HUES64 (cell line): ENCODE data around the gene UBE2D3.

Experiments used
- H3K27ac ChIP-seq: 2 replicates; pipeline ENCODE4 v1.7.0; 2013; ENCODE audit warnings: low read depth, low read length, inconsistent platforms
- H3K27me3 ChIP-seq: 2 replicates; pipeline ENCODE4 v1.6.1; 2013; ENCODE audit warnings: mild to moderate bottlenecking, low read length; ENCODE audit not compliant: insufficient read depth
- H3K36me3 ChIP-seq: 2 replicates; pipeline ENCODE4 v1.6.1; 2013; ENCODE audit warnings: mild to moderate bottlenecking, low read length; ENCODE audit not compliant: insufficient read depth
- H3K4me1 ChIP-seq: 2 replicates; pipeline ENCODE4 v1.6.1; 2013; ENCODE audit warnings: mild to moderate bottlenecking, low read length, moderate library complexity; ENCODE audit not compliant: insufficient read depth
- H3K4me3 ChIP-seq: 2 replicates; pipeline ENCODE4 v1.5.1; 2013; ENCODE audit warnings: mild to moderate bottlenecking, low read length, moderate library complexity
- H3K9ac ChIP-seq: 2 replicates; pipeline ENCODE4 v1.6.1; 2013; ENCODE audit warnings: mild to moderate bottlenecking, low read depth, low read length
- H3K9me3 ChIP-seq: 2 replicates; pipeline ENCODE4 v1.6.1; 2013; ENCODE audit warnings: low read depth, low read length; ENCODE audit not compliant: insufficient read depth
- WGBS: fragments of 150-250, 120-280 bp; methylation state at CpG from one replicate; pipeline ENCODE4 v1.1.7; 2013; ENCODE audit warnings: missing lambda C conversion rate; 5-methylcytosine and 5-hydroxymethylcytosine counted together

The UBE2D3 gene

DNA sequence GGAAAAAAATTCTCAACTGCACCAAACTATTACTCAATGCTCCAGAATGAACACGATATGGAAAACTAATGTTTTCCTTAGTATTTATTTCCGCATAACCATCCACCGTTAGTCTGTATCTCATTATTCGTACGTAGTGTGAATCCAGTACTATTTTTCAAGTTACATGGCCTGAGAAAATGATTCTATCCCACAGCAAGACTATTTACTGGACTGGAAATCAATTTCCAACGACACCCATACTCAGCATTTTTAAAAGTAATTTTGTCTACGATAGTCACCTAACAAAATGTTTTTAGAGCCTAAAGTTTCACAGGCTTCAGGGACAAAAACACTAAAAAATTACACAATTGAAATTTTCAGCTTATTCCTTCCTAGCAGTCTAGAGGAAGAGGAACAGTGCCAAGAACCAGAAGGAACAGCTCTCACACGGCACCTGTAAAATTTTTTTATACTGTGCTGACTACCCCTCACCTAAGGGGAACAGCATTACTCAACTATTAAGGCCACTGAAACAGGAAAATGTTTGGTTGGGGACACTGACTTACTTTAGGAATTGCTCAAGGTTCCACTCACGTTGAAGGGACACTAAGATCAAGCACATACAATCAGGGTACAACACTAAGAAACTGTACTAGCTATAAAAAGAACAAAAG is 9.6 kb downstream of the UBE2D3 start:
- no peaks in the 10 kb centered on the region for H3K27me3 ChIP-seq
- H3K9me3 ChIP-seq: no peaks in the 10 kb centered on the region
- peaks cover 48% of the 10 kb centered on the region for H3K36me3 ChIP-seq
- H3K4me1 ChIP-seq: peaks cover 67% of the 10 kb centered on the region
- WGBS: 94% methylated on average over 9 of the region's 9 CpGs
- no peak overlapping the region for H3K4me3 ChIP-seq
- no peak overlapping the region for H3K27ac ChIP-seq
- H3K9ac ChIP-seq: no peak overlapping the region

DNA sequence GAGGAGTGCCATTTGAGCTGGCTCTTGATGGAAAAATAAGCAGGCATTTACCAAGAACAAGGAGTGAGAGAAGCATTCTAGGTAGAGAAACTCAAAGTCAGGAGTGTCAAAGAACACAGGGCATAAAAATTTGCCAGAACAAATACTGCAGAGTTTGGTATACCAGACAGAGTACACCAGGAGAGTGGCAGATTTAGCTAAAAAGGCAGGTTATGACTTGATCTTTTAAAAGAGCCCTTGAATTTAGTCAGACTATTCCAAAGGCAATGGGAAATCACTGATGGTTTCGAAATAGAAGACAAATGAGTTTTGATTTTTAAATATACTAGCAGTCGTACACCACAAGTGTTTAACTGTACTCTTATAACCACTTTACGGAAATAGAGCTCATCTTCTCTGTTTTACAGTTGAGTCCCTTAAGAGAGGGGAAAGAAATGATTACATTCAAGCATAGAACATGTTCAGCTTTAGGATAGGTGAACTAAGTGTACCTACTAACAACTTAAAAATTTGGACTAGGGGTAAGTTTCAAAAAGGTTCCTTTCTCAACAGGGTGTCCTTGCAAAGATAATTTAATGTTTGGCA is 10.2 kb downstream of the UBE2D3 start:
- peaks cover 71% of the 10 kb centered on the region for H3K4me1 ChIP-seq
- H3K36me3 ChIP-seq: peaks cover 46% of the 10 kb centered on the region
- no peak overlapping the region for H3K9ac ChIP-seq
- H3K9me3 ChIP-seq: no peaks in the 10 kb centered on the region
- H3K4me3 ChIP-seq: no peak overlapping the region
- H3K27me3 ChIP-seq: no peaks in the 10 kb centered on the region
- WGBS: 100% methylated on average over 2 of the region's 3 CpGs
- peak overlapping the region; percentile 10; the same call in 1 of the 2 replicates for H3K27ac ChIP-seq

DNA sequence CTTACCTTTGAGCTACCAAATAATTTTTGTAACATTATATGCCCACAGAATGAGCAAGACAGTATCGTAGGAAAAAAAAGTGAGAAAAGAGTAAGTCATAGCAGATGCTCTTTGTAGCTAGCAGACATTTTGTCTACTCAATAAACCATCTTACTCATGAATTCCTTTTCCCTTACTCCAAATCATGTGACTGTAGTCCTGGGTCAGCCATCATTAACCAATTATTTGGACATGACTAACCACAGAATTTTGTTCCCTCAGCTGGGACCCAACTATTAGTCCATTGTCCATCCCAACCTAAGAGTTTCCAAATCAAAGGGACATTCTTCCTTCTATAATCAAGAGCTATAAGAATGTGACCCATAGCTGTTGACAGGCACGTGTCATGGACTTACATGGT is 11.4 kb downstream of the UBE2D3 start:
- 100% methylated on average over 2 of the region's 2 CpGs for WGBS

DNA sequence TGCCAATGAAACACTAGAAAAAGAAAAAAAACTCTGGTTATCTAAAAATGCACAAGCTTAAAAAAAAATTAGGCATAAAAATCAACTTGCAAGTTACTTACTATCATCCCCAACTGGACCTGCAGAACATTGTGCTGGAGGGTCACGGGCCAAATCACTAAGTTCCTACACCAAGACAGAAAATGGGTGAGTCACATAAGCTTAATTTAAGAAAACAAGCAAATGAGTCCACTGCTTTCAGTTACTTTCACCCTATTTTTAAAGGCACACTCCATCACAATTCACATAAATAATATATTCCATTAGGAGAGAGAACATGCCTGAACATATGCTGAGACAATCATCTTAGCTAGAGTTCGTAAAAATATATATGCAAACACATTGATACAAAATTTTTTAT is 17.7 kb downstream of the UBE2D3 start:
- 95% methylated on average over 2 of the region's 2 CpGs for WGBS

More for the DNA sequence above, 11.4 kb downstream of the UBE2D3 start:
- no peak overlapping the region for H3K27ac ChIP-seq
- H3K4me3 ChIP-seq: no peak overlapping the region
- H3K36me3 ChIP-seq: peaks cover 40% of the 10 kb centered on the region
- H3K27me3 ChIP-seq: no peaks in the 10 kb centered on the region
- H3K9ac ChIP-seq: no peak overlapping the region
- peaks cover 66% of the 10 kb centered on the region for H3K4me1 ChIP-seq
- no peaks in the 10 kb centered on the region for H3K9me3 ChIP-seq

DNA sequence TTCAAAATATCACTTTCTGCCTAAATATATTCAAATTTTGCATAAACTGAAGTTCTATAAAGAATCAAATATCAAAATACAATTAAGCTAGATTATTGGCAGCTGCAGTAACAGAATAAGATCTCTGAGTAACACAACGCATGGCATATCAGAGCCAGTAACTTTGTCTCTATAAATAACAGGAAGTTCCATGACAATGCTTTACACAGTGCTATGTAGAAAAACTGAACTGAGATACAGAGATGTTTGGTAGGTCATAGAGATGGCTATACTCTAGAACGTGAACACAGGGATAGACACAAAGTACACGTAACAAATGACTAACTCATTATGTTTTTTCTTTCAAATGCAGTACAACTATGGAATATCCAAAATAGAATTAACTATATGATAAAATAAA is 18.2 kb downstream of the UBE2D3 start:
- Histone ChIP-seq H3K27ac (no peak overlapping the region), H3K9ac (no peak overlapping the region), H3K9me3 (no peaks in the 10 kb centered on the region), H3K27me3 (no peaks in the 10 kb centered on the region), H3K4me1 (peaks cover 28% of the 10 kb centered on the region), H3K36me3 (peaks cover 76% of the 10 kb centered on the region), H3K4me3 (no peak overlapping the region)
- WGBS: 100% methylated on average over 2 of the region's 3 CpGs

More for the DNA sequence above, 17.7 kb downstream of the UBE2D3 start:
- no peak overlapping the region for H3K4me3 ChIP-seq
- no peak overlapping the region for H3K9ac ChIP-seq
- H3K4me1 ChIP-seq: peaks cover 28% of the 10 kb centered on the region
- H3K27me3 ChIP-seq: no peaks in the 10 kb centered on the region
- no peaks in the 10 kb centered on the region for H3K9me3 ChIP-seq
- H3K36me3 ChIP-seq: peaks cover 71% of the 10 kb centered on the region
- H3K27ac ChIP-seq: no peak overlapping the region

DNA sequence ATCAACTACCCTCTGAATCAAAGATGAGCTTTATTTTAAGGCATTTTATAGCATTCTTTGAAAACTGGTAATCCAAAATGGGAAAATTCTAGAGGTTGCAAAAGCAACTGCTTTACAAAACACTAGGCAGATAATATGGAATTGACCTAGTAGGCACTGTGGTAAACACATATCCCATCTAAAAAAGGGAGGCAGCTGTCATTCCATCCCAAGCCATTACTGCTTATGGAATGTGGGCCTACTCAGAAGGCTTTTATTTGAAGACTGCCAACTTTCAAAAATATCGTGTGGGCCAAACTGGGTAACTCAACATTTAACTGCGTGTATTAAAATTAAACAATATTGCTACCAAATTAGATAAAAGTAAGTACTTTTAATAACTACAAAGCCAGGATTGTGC is 19.3 kb downstream of the UBE2D3 start:
- Histone ChIP-seq H3K36me3 (peaks cover 78% of the 10 kb centered on the region), H3K9ac (no peak overlapping the region), H3K4me3 (no peak overlapping the region), H3K9me3 (no peaks in the 10 kb centered on the region), H3K27me3 (no peaks in the 10 kb centered on the region), H3K27ac (no peak overlapping the region), H3K4me1 (peaks cover 18% of the 10 kb centered on the region)
- WGBS: 97% methylated on average over 2 of the region's 2 CpGs

DNA sequence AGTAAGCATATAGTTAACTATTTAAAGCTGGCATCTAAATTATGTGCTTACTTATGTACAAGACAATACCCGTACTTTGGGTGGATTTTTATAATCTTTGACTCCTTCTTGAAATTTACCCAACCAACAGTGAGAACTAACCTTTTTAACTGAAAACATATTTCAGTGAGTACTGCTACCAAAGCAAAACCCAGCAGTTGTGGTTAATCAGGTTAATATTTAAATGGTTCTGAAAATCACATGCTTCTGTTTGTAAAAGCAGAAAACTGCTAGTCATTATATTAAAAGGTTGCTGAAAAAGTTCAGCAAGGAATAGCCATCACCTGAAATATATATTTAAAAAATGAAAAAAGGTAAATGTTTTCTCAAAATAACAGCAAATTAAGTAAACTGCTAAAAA is 20.0 kb downstream of the UBE2D3 start:
- Histone ChIP-seq H3K9me3 (no peaks in the 10 kb centered on the region), H3K27me3 (no peaks in the 10 kb centered on the region), H3K4me3 (no peak overlapping the region), H3K4me1 (peaks cover 12% of the 10 kb centered on the region), H3K27ac (no peak overlapping the region), H3K9ac (no peak overlapping the region), H3K36me3 (peaks cover 84% of the 10 kb centered on the region)
- no CpG with 5 or more reads among the region's 1 CpG for WGBS

DNA sequence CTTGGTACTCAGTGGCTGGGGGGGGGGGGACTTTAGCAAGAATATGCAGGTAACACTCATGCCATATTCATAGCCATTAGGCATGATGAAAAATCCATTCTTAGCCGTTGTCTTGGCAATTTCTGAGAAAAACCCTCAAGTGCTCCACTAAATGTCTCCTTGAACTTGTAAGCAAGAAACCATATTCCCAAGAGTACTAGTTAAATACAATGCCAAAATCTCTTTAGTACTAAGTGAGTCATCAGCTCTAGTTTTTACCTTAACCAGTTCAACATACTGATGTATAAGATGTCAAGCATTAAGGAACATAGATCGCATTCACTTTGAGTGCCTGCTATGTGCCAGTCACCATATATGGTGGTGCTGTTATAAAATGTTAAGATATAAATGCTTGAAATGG is 27.5 kb downstream of the UBE2D3 start:
- H3K9me3 ChIP-seq: no peaks in the 10 kb centered on the region
- no peaks in the 10 kb centered on the region for H3K27me3 ChIP-seq
- peaks cover 100% of the 10 kb centered on the region for H3K36me3 ChIP-seq
- no peak overlapping the region for H3K4me3 ChIP-seq
- peaks cover 3% of the 10 kb centered on the region; the same call in 1 of the 2 replicates for H3K4me1 ChIP-seq
- no peak overlapping the region for H3K9ac ChIP-seq
- over 99% methylated on average over 2 of the region's 2 CpGs for WGBS
- no peak overlapping the region for H3K27ac ChIP-seq

DNA sequence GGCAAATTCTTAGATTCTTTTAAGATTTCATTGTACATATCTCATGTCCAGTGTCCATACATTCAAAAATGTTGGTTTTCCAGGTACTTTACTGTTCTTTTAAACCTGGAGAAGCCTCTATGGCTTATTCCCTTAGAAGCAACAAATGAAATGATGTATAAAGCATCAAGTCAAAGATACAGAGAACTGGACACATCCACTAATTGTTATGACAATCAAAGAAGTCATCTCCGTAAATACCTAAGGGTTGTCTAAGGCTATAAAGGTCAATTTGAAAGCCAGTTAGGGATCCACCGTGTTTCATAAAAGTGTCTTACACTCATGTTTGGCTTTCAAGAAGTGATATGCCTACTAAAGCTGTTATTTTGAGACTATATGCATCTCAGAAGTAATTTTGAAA is 32.4 kb downstream of the UBE2D3 start:
- no peaks in the 10 kb centered on the region for H3K27me3 ChIP-seq
- no peak overlapping the region for H3K4me3 ChIP-seq
- H3K27ac ChIP-seq: no peak overlapping the region
- H3K9ac ChIP-seq: no peak overlapping the region
- no peaks in the 10 kb centered on the region for H3K9me3 ChIP-seq
- peaks cover 3% of the 10 kb centered on the region; the same call in 1 of the 2 replicates for H3K4me1 ChIP-seq
- H3K36me3 ChIP-seq: peaks cover 63% of the 10 kb centered on the region
- 100% methylated on average over 2 of the region's 2 CpGs for WGBS

DNA sequence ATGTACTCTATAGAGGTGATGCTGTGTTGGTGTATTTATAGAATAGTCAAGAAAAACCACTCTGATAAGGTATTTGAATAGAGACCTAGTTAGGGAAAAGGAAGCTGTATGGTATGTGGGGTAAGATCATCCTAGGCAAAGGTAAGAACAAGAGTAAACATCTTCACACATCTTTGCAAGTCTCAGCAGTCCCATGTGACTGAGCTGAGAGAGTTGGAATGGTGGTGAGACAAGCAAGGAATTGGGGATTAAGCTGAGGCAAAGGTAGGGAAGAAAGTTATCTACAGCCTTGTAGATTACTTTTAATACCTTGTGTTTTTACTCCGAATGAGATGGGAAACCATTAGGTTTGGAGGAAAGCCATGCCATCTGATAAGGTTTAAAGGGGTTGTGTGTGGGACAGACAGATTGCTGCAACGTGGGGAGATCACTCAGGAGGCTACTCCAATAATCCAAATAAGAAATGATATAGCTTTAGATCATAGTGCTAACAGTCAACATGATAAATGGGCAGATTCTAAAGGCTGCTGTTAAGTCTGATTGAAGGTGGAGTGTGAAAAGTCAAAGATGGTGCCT is 34.9 kb downstream of the UBE2D3 start:
- 94% methylated on average over 2 of the region's 2 CpGs for WGBS
- Histone ChIP-seq H3K4me1 (no peaks in the 10 kb centered on the region), H3K27ac (no peak overlapping the region), H3K4me3 (no peak overlapping the region), H3K27me3 (no peaks in the 10 kb centered on the region), H3K9ac (no peak overlapping the region), H3K9me3 (no peaks in the 10 kb centered on the region), H3K36me3 (peaks cover 38% of the 10 kb centered on the region)

DNA sequence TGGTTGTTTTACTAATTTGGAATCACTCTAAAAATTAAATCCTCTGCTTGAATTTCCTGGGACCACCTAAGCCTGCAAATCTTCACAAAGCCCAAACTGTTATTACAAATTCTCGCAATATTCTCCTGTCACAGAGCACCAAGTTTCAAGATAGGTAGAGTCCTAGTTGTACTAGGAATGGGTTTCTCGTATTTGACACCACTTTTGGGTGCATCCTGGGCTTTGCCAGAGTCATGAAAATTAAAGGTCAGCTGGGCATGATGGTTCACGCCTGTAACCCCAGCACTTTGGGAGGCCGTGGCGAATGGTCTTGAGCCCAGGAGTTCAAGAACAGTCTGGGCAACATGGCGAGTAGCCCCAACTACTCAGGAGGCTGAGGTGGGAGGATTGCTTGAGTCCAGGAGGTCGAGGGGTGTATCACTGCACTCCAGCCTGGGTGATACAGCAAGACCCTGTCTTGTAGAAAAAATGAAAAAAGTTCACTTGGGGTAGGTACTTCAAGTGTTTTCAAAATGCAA is 36.0 kb downstream of the UBE2D3 start:
- H3K4me1 ChIP-seq: no peaks in the 10 kb centered on the region
- no peak overlapping the region for H3K27ac ChIP-seq
- H3K9ac ChIP-seq: no peak overlapping the region
- H3K27me3 ChIP-seq: no peaks in the 10 kb centered on the region
- H3K4me3 ChIP-seq: no peak overlapping the region
- H3K36me3 ChIP-seq: peaks cover 28% of the 10 kb centered on the region
- H3K9me3 ChIP-seq: no peaks in the 10 kb centered on the region
- 80% methylated on average over 7 of the region's 7 CpGs for WGBS
